HG03175 (cell line): ENCODE data around the gene TMA7B.

Experiments used
- ATAC-seq: cut with Tn5 transposase; IDR thresholded peaks from one replicate; pipeline ENCODE4 v1.9.1; 2021; ENCODE audit warnings: mild to moderate bottlenecking, moderate library complexity; ENCODE audit not compliant: unreplicated experiment

TMA7B gene

DNA sequence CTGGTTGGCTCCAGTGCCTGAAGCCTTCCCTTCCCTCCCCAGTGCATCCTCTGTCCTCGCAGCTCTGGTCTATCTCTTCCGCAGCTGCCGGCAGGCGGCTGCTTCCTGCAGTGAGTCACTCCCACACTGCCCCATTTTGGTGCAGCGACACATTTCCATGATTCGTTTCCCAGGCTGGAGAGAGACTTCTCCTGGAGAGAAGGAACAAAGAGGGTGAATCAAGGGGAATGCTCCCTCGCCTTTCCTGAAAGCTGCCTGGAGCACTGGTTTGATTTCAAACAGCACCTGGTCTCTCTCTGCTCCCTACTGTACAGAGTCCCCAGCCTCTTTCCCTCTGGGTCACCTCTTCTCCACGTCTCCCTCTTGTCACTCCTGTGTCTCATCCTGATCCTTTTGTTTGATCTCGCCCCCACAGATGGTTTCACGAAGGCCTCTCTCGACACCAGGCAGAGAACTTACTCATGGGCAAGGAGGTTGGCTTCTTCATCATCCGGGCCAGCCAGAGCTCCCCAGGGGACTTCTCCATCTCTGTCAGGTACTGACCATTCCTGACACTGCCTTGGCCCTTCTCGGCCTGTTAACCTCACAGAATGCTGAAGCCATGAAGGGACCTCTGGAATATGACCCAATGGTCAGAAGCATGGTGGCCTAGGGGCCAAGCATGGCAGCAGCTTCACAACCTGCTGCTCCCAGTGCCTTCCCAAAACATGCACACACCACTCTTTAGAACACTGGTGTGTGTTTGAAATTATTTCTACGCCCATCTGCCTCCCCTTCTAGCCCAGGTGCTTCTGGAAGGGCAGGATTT, at the start of gene TMA7B:
TSS of gene TMA7B (plus strand) at position 758 of the 808 bp plus-strand sequence. CDS start 3,978 bp downstream, outside the sequence.
- ATAC-seq: no peak

DNA sequence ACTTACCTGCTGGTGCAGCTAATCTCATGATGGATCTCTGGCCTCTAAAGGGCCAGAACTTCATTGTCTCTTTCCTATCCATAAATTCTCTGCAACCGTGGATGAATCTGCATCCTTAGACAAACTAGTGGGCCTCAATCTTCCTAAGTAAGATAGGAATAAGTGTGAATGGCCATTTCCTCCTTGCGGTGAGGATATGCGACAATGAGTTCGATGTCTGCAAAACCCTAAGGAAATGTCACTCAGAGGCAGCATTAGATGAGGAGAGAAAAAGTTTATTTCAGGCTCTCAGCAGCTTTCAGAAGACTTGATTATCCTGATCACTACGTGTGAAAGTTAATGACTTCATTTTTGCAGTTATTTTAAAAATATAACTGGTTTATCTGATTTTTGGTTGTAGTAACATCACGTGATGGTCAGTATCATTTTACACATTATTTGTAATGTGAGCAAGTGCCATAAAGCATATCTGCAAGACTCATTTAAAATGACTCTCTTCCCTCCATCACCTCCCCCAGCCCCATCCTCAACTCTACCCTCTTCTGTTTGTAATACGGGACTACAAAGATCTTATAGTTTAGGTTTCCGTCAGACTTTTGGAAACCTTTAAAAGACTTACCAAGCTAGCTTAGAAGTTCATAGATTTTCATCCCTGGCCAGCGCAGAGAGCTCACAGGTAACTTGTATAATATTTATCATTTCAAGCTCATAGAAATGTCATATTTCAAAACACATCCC, 49.2 kb upstream of the TMA7B start:
- no peak for ATAC-seq

DNA sequence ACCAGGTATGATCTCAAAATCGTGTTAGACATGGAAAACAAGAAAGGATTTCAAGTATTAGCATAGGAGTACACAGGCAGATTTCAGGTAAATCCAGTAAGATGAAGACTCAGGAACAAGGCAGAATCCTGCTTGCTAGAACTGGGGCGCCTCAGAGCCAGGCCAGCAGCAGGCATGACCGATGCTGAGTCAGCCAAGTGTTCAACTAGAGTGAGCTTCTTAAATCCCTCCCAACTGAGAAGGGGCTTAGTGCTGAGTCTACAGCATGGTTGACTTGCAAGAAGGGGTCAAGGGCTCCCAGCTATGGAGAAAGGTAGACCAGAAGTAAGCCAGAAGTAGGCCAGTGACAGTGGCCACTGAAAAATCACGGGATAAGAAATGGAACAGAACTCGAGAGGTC, 46.9 kb upstream of the TMA7B start:
- no peak for ATAC-seq

DNA sequence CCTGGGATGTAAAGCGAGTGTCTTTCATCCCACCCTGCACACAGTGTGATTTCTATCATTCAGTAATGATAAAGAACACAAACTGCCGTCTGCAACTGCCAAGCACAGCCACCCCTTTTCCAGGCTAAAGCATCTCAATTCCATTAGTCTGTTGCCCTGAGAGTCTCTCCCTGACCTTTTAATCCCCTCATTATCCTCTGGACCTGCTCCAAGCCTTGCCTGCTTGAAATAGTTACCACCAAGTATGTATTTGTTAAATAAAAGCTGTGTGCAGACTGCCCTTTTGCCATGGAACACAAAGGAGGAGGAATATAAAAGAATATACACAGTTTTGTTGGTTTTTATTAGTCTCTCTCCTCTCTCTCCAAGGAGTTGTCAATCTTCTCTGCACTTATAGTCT, 46.3 kb upstream of the TMA7B start:
- ATAC-seq: no peak

DNA sequence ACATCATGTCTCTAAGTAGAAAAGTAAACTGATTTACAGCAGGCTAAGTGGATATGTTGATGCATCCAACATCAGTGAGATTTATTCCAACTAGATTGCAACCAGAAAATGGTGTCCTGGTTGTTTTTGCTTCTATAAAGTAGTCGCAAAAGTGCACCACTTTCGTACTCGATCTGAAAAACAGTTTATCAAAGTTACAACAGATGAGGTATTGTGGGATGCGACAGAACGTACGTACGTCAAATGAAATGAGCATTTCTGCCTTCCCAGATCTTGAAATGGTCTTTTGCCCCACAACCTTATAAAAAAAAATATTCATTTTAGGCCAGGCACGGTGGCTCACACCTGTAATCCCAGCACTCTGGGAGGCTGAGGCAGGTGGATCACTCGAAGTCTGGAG, 45.6 kb upstream of the TMA7B start:
- ATAC-seq: no peak

DNA sequence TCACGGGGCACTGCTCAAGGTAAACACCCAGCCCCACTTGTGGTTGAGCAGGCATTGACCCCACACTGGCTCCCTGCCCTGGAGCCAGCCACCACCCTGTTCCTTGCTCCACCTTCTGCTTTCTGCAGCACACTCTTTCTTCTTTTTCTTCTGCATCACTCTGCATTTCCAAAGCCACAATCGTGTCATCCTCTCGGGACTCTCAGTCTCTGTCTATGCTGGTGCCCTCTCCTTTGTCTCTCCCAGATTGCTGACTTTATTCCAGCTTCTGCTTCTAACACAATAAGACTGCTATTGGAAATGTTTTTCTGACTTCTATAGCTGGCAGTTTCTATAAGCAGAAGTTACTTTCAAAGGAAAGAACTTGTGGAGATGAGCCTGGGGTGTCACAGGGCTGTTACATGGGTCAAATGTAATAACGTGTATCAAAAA, 44.9 kb upstream of the TMA7B start:
- no peak for ATAC-seq

DNA sequence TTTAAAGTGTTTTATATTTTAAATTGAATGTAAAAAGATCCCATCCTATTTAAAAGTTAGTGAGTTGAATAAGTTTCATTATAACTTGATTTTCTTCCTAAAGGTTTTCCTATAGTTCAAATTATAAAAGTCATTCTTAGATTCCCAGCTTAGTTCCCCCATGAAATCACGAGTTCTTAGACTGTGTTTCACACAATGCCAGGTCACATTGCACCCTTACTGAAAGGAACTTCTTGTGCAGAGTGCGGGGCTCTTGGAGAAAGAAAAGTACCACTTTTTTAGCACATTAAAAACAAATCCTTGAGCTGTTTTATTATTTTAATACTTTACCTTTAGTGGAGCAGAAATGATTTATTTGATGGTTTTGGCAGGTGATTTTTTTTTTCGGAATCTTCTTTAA, 43.7 kb upstream of the TMA7B start:
- no peak for ATAC-seq

DNA sequence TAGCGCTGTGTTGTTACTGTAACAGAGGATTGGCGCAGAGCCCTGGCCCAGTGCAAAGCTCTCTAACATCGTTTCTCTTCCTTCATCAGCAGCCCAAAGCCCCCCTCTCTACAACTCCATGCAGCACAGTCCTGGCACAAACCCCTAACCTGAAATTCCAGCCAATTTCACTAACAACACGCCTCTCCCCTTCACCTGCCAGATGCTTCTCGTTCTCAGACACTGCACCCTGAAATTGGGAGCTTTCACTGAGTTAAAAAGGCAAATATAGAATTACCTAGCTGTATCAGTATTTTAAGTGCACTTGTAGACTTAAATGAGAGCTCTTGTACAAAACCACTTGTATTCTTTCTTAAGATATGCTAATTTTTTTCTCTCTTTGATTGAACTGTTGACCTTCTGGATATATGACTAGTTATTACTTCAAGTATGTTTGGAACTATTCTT, 43.0 kb upstream of the TMA7B start:
- no peak for ATAC-seq

DNA sequence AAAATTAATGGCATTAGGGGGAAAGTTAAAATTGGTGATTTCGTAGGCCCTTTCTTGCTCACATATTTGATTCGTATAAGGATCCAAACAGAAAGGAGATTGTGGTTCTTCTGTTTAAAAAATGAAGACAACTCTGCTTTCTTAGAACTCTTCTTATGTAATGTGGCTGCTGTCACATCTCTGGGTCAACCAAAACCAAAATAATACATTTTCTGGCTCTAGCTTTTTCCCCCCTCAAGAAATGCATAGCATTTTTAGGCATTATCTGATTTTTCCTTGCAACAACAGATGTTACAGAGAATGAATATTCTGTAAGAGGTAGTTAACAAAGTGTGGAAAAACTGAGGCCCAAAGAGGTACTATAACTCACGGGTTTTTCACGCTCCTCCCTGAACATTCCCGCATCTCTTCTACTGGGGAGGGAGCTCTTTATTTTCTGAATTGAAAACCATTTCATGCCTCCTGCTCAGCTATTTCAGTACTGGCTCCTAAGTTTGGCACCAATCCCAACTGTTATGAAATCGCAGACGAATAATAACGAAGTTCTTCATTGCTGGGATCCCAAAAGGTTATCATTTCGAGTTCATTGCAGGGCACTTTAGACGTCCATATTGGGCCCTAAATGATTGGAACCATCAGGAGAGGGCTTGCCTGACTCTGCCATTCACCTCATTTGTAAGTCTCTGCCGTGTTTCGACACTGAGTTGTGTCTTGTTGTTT, 42.3 kb upstream of the TMA7B start:
- ATAC-seq: no peak

DNA sequence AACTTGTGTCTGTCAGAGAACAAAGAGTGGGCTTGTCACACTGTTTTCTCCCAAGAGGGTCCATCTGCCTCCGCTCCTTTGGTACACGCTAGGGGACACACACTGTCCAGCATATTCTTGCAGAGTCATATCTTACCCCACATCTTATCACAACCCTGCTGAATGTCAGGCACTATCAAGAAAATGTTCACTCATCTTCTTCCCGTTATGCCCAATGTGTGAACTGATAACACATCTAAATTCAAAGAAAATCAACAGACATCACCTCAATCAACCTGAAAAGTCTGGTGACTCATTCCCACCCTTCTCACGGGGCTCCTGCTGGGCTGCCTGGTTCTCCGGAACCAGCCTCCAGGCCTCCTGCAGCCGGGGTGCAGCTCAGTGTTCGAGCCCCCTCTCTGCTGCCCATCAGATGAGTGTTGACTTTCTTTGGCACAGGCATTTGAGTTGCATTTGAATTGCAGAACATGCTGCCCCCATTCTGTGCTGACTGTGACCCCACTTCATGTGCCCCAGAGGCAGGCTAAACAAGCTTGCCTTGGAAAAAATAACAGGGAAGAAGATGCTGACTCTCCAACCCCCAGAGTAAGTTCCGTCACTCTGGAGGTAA, 40.0 kb upstream of the TMA7B start:
- no peak for ATAC-seq

DNA sequence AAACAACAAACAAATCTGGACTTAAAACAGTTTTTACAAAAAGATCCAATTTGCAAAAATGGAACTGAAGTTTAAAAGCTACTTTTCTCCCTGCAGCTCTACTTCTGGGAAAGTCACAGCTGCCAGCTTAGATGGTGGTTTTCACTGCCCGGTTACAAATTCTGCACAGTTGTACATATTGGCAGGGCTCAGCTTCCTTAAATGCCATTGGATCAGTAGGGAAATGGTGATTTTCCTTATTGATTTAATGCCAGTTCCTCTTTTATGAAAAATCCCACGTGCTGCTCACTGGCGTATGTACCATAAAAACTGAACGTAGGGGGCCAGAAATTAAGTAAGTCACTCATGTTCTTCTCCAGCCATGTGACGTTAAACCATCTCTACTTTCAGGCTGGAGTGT, 36.5 kb upstream of the TMA7B start:
- no peak for ATAC-seq

DNA sequence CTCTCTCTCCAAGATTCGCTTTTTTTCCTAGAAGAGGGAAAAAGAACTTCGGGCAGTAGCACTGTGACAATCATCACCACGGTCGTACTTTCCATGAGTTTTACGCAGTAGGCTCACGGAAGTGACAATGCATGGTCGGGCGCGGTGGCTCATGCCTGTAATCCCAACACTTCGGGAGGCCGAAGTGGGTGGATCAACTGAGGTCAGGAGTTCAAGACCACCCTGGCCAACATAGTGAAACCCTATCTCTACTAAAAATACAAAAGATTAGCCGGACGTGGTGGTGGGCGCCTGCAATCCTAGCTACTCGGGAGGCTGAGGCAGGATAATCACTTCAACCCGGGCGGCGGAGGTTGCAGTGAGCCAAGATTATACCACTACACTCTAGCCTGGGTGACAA, 35.9 kb upstream of the TMA7B start:
- ATAC-seq: no peak

DNA sequence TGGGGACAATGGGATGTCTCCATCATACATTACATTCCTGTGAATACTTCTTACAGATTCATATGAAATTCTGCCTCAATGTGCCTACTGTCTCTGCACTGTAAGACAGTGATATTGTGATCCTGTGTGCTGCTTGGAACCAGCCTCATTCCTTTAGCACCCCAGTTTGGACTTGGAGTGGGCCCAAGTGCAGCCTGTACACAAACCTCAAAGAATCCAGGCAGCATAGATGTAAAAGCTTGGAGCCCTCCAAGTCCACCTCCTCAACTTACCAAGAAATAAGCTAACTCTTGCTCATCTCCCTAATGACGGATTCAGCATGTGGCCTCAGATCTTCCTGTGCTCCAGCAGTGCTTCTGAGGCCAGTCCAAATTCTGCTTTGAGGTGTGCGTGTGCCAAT, 34.9 kb upstream of the TMA7B start:
- no peak for ATAC-seq

DNA sequence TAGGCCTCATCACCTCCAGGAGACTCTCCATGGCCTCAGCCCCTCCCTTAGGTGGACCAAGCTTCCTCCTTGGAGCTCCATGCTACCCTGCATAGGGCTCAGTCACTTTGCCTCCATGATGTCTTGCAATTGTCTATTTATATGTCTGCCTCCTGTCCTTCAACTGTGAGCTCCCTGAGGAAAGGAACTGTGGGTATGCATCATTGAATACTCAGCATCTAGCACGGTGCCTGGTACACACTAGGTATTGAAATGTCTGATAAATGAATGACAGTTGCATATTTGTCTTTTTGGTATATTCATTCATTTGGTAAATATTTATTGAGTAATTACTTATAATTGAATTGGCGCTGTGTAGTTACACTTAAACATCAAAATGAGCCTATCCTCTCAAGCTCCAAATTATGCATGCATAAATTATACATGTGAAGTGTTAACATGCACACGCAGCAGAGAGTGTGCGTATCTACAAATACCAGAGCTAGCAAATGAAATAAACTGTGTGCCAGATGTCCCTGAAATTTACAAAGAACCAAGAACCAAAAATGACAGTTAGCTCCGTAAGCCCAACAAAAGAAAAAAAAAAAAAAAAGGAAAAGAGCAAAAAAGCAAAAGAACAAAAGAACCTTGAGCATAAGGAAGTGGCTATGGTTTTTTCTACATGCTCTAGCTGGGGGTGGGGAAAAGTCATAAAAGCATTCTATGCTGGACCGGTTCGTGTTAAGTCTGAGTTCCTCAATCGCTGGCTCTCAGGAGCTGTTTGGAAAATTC, 34.1 kb upstream of the TMA7B start:
- ATAC-seq: no peak

DNA sequence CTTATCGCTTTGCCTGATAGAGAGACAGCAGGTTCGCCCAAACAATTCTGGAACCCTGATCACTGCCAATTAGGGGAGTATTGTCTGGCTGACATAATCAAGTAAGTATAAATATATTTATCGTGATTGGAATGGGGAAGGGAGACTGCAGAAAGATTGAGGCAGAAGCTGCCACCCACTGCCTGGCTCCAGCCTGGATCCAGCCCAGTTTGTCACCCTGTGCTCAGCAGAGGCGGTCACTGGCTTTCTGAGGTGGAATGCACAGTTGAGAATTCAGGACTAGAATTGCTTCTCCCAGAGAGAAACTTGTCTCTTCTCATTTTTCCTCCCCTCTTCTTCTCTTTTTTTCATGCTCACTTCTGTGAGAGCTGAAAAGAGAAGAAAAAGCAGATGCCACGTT, 33.4 kb upstream of the TMA7B start:
- no peak for ATAC-seq

DNA sequence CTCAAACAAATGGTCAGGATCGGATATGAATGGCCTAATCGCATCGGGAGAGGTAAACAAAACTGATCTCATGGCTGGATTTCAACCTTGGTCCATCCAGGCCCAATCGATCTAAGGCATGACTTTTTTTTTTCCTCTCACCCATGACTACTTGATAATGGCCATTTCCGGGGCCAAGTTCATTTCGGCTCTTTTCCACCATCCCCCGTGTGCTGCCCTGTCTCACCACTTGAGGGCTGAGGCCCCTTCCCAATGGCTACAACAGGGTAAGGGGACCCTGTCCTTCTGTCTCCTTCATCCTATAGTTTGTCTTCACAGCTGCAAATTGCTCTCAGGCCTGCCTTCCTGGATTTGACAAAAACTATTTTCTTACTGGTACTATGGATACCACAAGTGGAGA, 32.7 kb upstream of the TMA7B start:
- no peak for ATAC-seq

DNA sequence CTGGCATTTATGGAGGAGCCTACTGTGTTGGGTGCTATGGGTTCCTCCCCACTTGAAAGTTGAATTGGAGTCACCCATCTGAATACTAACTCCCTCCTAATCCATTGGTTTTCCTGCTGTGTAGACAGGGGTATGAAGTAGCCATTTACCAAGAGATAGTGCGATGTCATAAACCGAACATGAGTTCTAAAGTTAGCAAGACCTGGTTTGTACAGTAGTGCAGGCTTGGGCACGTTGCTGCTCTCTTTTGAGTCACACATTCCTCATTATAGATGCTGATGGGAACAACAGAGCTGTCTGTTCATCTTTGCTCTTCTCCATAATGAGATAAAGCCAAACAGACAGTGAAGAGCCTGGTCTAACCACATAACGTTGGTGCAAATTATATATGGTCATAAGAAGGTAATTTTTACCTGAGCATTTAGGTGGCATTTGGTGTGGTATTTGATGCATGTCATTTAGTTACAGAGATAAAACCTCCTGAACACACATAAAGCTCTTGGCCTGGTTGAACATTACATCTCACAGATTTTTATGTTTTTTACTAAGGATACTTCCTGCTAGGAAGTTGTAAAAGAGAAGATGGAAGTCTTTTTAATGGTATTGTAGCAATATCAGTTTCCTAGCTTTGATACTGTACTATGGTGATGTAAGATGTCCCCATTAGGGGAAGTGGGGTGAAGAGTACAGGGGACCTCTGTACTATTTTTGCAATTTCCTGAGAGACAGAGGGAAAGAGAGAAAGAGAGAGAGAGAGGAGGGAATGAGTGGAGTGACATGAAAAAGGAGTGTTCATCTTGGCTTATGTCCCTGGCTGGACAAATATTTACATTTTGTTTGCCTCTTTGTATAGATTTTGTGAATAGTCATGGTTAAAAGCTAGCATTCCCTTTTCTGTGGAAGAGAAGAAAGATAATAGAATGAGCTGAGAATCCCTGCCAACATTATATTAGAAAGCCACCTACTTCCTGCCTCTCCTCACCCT, 31.4 kb upstream of the TMA7B start:
- no peak for ATAC-seq

DNA sequence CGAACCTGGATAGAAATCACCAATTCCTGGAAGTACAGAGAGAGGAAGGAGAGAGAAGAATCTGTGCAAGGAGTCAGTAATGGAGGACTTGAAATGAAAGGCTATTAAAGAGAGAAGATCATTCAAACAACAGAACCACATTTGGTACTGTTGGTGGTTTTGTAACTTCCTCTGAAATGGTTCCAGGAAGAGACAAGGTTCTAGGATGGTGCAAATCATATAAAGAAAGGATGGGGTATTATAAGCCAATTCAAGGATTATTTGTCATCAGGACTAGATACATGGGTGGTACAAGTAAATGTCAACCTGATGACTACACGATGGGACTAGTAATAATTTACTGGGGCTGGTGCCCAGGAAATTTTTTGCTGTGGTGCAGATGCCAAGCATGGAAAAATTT, 28.9 kb upstream of the TMA7B start:
- no peak for ATAC-seq

DNA sequence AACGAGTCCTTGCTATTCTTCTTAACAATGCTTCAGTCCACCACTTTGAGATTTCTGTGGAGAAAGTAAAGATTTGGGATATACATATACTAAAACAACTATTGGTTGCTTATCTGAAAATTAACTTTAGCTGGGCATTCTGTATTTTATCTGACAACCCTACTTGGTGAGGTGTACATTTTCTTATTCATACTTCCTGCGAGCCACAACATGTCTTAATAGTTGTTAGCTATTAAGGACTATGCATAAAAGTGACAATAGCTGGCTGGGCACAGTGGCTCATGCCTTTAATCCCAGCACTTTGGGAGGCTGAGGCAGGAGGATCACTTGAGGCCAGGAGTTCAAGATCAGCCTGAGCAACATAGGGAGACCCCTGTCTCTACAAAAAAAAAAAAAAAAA, 28.0 kb upstream of the TMA7B start:
- ATAC-seq: no peak
